GM12864 (cell line): Measurements from ENCODE around the gene ZNF420.
"Not testable (repeated sequence)": the region's sequence is repeated elsewhere in the genome, so short reads cannot be mapped to it uniquely, and the experiment has no call there.

Source experiments
- DNase-seq: peaks from one replicate; pipeline ENCODE4 v3.0.0-alpha.2; 2011; ENCODE audit warnings: low read depth
- H3K4me3 ChIP-seq: 2 replicates; pipeline ENCODE4 v1.5.1; 2011; ENCODE audit warnings: mild to moderate bottlenecking, low read depth, low read length, control low read depth
- CTCF ChIP-seq: IDR thresholded peaks from 2 replicates; pipeline ENCODE4 v1.5.1; 2011; ENCODE audit warnings: low read depth, mild to moderate bottlenecking, moderate library complexity, low read length, control low read depth, inconsistent platforms; ENCODE audit errors: missing control alignments

The ZNF420 gene

GRCh38 chr19:37095859-37096258, 17.6 kb downstream of the ZNF420 start:
- TF ChIP-seq CTCF, result no peak
- no peak for DNase-seq
- no peak overlapping the region for H3K4me3 ChIP-seq

GRCh38 chr19:37098570-37098969, 20.3 kb downstream of the ZNF420 start:
- TF ChIP-seq CTCF, result no peak
- no peak for DNase-seq
- H3K4me3 ChIP-seq, result no peak overlapping the region

DNA sequence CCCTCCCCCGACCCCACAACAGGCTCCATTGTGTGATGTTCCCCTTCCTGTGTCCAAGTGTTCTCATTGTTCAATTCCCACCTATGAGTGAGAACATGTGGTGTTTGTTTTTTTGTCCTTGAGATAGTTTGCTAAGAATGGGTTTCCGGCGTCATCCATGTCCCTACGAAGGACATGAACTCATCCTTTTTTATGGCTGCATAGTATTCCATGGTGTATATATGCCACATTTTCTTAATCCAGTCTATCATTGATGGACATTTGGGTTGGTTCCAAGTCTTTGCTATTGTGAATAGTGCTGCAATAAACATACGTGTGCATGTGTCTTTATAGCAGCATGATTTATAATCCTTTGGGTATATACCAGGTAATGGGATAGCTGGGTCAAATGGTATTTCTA, 25.9 kb downstream of the ZNF420 start:
- H3K4me3 ChIP-seq, DNase-seq: not testable (repeated sequence)

- not testable (repeated sequence) for DNase-seq, H3K4me3 ChIP-seq
- TF ChIP-seq CTCF, result peak; percentile 21
These were observed 33.5 kb downstream of the ZNF420 start for GRCh38 chr19:37111753-37112152.

DNA sequence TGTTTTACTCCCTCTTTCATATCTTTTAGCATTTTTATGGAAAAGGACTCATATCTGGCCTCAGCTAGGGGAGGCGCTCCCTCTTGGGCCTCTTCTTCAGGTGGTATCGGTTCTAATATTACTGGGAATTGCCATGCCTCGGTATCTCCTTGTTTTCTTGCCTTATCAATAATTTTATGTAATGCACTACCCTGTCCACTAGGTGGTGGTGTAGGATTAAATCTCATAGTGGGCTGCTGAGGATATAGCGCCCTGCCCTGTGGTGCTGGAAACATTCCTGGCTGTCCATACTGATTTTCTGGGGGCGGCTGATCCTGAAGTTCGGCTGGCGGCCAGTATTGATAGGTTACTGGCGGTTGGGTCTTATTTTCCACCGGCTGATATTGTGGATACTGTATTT, 35.8 kb downstream of the ZNF420 start:
- H3K4me3 ChIP-seq, result no peak overlapping the region
- DNase-seq, result no peak
- TF ChIP-seq CTCF, result peak; percentile 28

DNA sequence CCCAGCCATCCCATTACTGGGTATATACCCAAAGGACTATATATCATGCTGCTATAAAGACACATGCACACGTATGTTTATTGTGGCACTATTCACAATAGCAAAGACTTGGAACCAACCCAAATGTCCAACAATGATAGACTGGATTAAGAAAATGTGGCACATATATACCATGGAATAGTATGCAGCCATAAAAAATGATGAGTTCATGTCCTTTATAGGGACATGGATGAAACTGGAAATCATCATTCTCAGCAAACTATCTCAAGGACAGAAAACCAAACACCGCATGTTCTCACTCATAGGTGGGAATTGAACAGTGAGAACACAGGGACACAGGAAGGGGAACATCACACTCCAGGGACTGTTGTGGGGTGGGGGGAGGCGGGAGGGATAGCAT, 43.9 kb downstream of the ZNF420 start:
- H3K4me3 ChIP-seq, DNase-seq: not testable (repeated sequence)

GRCh38 chr19:37127999-37128820, 50.0 kb downstream of the ZNF420 start:
- TF ChIP-seq CTCF, result no peak
- H3K4me3 ChIP-seq, result no peak overlapping the region
- no peak for DNase-seq

DNA sequence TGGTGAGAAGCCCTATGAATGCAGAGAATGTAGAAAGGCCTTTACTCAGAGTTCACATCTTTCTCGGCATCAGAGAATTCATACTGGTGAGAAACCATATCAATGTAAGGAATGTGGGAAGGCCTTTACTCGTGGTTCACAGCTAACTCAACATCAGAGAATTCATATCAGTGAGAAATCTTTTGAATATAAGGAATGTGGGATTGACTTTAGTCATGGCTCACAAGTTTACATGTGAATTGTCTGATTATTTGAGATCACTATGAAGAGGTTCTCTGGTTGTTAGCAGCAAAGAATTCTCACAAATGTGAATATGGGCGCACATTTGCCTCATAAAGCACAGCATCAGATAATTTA, 50.6 kb downstream of the ZNF420 start:
- H3K4me3 ChIP-seq, result no peak overlapping the region
- TF ChIP-seq CTCF, result no peak
- DNase-seq, result no peak
